ENCODE data around the gene NUPR1.
"Not testable (repeated sequence)": the region's sequence is repeated elsewhere in the genome, so short reads cannot be mapped to it uniquely, and the experiment has no call there.

NUPR1 gene

DNA sequence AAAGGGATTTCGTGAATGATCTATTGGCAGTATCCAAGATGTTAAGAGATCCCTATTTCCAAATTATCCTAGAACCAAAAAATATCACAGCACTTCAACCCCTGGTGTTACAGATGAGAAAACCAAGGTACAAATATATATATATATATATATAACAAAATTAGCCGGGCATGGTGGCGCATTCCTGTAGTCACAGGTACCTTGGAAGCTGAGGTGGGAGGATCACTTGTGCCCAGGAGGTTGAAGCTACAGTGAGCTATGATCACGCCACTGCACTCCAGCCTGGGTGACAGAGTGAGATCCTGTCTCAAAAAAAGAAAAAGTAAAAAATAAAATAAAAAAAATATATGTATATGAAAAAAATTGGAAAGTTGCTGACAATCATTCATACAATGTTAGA lies 46.3 kb downstream of the NUPR1 start:
- no peak overlapping the region for H3K4me3 ChIP-seq (ENCODE audit: control insufficient read depth, low read depth, low read length)
- DNase-seq (ENCODE audit: low read depth), result no peak
- TF ChIP-seq CTCF (conservative IDR thresholded peaks at IDR 0.05; ENCODE audit: control insufficient read depth, insufficient read depth, low read depth, low read length), result no peak

DNA sequence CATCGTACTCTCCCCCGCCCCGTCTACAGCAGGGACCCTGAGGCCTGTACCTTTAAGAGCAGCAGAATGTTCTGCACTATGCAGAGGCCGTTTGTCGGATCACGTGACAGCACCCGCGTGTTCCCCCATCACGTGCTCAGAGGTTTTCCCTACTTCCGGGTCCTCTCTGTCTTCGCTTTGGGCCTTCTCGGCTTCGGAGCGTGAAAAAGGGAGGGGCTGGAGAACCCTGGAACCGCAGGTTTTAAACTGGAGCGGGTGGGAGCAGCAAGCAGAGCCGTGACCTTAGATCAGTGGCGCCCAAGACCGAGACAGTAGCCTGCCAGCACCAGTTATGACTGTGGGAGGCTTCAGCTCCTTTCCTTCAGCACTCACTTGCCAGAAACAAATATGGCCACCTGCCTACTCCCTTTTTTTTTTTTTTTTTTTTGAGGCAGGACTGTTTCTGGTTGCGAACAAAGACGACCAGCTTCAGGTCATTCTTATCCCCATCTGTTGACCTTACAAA lies 46.8 kb downstream of the NUPR1 start, which contains the start of gene CLN3:
TSS of gene CLN3 (minus strand) at position 105 of the 505 bp plus-strand sequence. CDS start 315 bp downstream, outside the sequence.
- peak within 1 kb of the TSS; percentile 97 for H3K4me3 ChIP-seq (ENCODE audit: control insufficient read depth, low read depth, low read length)
- peak; percentile 94 for DNase-seq (ENCODE audit: low read depth)
- TF ChIP-seq CTCF (conservative IDR thresholded peaks at IDR 0.05; ENCODE audit: control insufficient read depth, insufficient read depth, low read depth, low read length), result no peak

GRCh38 chr16:28491230-28491969 lies 47.4 kb downstream of the NUPR1 start:
- peak; percentile 25 for TF ChIP-seq CTCF (conservative IDR thresholded peaks at IDR 0.05; ENCODE audit: control insufficient read depth, insufficient read depth, low read depth, low read length)
- DNase-seq (ENCODE audit: low read depth), result no peak
- peak overlapping the region; percentile 97 for H3K4me3 ChIP-seq (ENCODE audit: control insufficient read depth, low read depth, low read length)

- H3K4me3 ChIP-seq (ENCODE audit: control insufficient read depth, low read depth, low read length), result no peak overlapping the region
- no peak for TF ChIP-seq CTCF (conservative IDR thresholded peaks at IDR 0.05; ENCODE audit: control insufficient read depth, insufficient read depth, low read depth, low read length)
- no peak for DNase-seq (ENCODE audit: low read depth)
Observed at GRCh38 chr16:28486266-28486665, 52.5 kb downstream of the NUPR1 start.

GRCh38 chr16:28483361-28483760 lies 55.4 kb downstream of the NUPR1 start:
- DNase-seq (ENCODE audit: low read depth); H3K4me3 ChIP-seq (ENCODE audit: control insufficient read depth, low read depth, low read length): not testable (repeated sequence)
